ENCODE measurements around the gene CERS6.
"Not testable (repeated sequence)": the region's sequence is repeated elsewhere in the genome, so short reads cannot be mapped to it uniquely, and the experiment has no call there.

Gene CERS6, protein sequence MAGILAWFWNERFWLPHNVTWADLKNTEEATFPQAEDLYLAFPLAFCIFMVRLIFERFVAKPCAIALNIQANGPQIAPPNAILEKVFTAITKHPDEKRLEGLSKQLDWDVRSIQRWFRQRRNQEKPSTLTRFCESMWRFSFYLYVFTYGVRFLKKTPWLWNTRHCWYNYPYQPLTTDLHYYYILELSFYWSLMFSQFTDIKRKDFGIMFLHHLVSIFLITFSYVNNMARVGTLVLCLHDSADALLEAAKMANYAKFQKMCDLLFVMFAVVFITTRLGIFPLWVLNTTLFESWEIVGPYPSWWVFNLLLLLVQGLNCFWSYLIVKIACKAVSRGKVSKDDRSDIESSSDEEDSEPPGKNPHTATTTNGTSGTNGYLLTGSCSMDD

DNA sequence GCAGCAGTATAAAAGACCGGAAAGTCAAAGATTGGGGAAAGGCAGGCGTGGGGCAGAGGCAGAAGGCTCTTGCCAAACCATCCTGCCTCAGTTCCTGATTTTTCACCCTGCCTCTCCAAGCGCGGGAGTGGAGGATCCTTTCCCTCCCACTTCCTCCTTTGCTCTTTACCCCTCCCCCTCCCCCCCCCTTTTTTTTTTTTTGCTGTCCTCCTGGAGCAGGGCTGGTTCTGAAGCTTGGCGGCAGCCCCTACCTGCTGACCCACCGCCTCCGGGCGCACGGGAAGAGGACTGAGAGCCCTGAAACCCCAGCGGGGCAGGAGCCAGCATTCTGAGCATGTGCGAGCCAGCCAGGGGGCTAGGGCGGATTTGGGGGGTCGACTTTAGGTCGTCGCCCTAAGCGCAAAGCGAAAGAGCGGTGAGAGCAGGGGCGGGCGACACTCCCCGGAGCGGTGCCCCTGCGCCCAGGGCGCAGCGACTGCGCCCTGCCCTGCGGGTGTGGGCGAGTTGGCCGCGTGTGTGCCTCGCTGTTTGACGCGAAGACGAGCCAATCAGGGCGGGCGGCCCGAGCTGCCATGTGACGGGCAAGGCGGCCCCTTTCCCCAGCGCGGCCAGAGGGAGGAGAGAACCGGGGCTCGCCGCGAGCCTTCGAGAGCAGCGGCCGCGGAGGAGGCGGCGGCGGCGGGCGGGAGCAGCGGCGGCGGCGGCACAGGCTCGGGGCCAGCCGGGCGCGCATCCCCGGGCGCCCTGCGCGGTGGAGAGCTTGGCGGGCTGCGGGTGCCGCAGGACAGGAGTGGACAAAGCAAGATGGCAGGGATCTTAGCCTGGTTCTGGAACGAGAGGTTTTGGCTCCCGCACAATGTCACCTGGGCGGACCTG is at the start of gene CERS6:
CERS6 (plus strand) TSS at position 628 of the 876 bp plus-strand sequence; CDS start at position 805, 177 bp downstream.
- peak; percentile 79 for DNase-seq (ENCODE audit: low spot score)

DNA sequence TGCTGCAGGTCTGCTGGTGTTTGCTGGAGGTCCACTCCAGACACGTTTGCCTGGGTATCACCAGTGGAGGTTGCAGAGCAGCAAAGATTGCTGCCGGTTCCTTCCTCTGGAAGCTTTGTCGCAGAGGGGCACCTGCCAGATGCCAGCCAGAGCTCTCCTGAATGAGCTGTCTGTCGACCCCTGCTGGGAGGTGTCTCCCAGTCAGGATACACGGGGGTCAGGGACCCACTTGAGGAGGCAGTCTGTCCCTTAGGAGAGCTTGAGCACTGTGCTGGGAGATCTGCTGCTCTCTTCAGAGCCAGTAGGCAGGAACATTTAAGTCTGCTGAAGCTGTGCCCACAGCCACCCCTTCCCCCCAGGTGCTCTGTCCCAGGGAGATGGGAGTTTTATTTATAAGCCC is 43.8 kb upstream of the CERS6 start:
- not testable (repeated sequence) for DNase-seq (ENCODE audit: low spot score)

DNA sequence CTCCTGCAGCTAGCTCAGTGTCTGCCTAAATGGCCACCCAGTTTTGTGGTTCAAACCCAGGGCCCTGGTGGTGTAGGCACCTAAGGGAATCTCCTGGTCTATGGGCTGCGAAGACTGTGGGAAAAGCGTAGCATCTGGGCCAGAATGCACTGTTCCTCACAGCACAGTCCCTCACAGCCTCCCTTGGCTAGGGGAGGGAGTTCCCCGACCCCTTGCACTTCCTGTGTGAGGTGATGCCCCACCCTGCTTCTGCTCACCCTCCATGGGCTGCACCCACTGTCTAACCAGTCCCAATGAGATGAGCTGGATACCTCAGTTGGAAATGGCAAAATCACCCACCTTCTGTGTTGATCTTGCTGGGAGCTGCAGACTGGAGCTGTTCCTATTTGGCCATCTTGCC is 43.0 kb upstream of the CERS6 start:
- DNase-seq (ENCODE audit: low spot score) = not testable (repeated sequence)

DNA sequence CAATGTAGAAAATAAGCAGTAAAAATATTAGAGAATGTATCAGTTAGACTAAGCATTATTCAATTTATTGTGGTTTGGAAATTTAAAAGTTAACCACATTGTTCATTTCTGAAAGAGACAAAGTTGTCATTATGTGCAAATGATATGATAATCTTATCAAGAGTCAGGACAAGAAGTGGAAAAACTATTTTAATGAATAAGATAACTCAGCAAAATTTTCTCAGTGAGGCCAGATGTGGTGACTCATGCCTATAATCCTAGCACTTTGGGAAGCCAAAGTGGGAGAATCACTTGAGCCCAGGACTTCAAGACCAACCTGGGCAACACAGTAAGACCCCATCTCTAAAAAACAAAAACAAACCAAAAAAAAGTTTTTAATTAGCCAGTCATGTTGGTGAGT is 39.5 kb upstream of the CERS6 start:
- no peak for DNase-seq (ENCODE audit: low spot score)

DNA sequence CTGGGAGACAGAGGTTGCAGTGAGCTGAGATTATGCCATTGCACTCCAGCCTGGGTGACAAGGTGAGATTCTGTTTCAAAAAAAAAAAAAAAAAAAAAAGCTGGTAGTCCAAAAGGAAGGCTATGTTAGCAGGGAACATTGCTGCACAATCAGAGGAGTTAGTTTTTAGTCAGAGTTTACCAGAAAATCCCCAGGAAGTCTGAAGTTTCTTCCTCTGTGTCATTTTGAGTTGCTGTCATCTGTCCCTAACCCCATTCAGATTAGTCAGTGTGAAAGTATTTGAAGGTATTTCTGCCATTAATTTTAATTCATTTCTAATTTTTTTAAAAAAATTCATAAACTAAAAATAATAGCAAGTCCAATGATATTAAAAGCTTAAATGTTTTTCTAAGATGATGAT is 33.5 kb upstream of the CERS6 start:
- DNase-seq (ENCODE audit: low spot score) = no peak

DNA sequence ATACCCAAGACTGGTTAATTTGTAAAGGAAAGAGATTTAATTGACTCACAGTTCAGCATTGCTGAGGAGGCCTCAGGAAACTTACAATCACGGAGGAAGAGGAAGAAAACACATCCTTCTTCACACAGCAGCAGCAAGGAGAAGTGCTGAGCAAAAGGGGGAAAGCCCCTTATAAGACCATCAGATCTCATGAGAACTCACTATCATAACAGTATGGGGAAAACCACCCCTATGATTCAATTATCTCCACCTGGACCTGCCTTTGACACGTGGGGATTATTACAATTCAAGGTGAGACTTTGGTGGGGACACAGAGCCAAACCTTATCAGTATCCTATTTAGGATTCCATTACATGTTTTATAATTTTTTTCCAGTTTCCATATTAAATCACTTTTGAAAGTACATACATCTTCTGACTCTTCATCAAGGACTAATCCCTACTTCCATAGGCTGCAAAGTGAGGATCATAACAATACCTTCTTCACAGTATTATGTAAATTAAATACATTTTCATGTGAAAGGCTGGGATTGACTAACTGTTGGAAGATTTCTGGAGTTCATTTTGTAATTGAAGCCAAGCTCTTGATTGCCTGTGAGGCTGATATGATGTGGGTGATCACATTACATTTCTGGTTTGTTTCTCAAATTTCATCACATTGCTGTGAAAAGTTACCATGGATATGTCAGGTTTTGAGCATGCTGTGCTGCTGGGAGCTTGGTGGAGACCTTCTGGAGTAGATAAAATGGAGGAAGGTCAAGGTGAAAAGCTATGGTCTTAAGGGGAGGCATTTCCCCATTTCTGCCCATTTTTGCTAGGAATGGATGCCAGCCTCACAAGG is 31.7 kb upstream of the CERS6 start:
- DNase-seq (ENCODE audit: low spot score) = no peak

DNA sequence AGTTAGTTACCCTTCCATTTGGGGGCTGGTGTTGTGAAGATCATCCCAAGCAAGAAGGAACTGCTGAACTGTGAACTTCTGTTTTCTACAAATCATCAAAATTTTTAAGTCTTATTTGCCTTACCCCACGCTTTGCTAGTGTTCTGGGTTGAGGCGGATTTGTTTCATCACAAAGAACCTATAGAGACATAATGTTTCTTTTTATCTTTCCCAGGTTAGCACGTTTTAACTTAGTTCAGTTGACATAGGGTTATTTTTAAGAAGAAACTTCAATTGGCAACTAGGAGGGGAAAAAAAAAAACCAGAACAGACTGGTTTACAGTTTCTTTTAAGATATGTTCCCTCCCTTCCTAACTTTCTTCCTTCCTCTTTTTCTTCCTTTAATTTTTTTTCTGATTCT is 31.1 kb upstream of the CERS6 start:
- no peak for DNase-seq (ENCODE audit: low spot score)

DNA sequence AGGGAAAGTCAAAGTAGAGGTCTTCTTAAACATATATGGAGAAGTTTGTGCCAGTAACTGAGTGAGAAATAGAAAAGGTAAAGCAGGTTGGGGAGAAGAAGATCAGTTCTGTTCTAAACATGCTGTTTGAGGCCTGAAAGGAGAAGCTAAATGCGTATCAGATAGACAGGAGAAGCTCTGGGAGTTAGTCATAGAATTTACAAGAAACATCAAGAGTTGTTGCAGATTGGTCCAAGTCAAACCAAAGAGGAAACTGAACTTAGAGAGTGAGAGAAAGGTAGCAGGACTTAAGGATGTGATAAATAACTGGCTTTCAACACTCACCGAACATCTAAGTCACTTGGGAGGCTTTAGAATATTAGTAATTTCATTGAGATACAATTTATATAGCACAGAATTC is 29.2 kb upstream of the CERS6 start:
- DNase-seq (ENCODE audit: low spot score) = no peak

DNA sequence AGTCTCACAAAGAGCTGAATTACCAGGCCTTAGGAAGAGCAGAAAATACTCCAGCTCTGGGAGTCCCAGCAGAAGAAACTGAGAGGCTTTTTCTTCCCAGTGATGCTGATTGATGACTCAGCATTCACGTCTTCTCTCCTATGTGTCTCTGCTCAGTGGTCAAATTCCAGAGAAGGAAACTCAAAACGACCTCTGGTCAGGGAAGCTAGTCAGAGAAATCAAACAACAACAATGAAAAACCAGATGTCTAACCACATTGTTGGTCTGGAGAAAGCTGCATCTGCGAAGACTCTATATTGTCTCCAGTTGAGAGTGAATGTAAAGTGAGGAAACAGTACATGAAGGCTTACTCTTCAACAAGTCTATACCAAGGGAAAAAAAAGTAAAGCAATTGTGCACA is 28.6 kb upstream of the CERS6 start:
- DNase-seq (ENCODE audit: low spot score) = no peak

DNA sequence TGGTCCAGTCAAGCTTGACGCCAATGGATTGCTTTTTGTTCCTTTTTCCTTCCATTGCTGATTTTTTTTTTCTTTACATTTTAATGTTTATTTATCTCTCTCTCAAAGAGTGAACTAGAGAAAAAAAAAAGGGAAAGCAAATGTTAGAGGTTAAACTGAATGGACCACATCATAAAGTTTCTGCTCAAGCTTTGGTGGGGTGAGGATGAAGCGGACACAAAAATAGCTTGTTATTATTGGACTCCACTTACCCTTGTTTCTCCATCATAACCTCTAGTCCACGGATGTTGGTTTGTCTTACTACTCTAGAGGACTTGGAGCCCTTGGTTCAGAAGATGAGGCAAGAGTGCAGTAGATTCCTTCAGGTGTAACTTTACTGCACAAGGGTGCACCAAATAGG is 27.6 kb upstream of the CERS6 start:
- no peak for DNase-seq (ENCODE audit: low spot score)

DNA sequence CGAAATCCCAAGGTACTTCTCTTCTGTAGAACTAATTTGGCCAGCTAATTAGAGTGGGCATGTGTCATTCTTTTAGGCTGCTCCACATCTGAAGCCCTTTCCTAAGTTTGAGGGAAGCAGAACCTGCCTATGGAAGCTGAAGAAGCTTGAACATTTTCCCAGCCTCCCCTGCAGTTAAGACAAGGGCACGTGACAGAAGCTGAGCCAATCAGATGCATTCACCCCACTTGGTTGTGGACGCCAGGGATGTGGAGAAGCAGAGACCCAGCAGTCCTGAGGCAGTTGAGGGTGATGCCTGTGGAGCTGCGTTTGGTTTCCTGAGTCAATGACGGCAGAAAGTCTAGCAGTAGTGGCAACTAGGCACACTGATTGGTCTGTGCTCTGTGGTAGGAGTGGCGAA is 26.1 kb upstream of the CERS6 start:
- no peak for DNase-seq (ENCODE audit: low spot score)

DNA sequence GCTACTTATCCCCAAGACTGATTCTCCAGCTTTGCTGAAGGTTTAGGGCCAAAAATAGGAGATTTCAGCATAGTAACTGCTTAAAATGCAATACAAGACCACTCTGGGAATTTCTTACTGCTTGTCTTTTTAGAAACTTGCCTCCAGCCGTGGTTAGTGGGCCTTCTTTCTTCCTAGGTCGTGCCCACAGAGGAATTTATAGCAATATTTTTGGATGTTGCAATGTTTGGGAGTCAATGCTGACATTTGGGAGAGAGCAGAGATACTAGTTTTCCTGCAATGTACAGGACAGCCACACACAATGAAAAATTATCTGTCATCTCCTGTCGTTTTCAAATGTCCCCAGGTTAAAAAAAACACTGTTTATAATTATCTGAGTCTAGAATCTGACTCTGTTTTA is 25.6 kb upstream of the CERS6 start:
- DNase-seq (ENCODE audit: low spot score) = no peak

DNA sequence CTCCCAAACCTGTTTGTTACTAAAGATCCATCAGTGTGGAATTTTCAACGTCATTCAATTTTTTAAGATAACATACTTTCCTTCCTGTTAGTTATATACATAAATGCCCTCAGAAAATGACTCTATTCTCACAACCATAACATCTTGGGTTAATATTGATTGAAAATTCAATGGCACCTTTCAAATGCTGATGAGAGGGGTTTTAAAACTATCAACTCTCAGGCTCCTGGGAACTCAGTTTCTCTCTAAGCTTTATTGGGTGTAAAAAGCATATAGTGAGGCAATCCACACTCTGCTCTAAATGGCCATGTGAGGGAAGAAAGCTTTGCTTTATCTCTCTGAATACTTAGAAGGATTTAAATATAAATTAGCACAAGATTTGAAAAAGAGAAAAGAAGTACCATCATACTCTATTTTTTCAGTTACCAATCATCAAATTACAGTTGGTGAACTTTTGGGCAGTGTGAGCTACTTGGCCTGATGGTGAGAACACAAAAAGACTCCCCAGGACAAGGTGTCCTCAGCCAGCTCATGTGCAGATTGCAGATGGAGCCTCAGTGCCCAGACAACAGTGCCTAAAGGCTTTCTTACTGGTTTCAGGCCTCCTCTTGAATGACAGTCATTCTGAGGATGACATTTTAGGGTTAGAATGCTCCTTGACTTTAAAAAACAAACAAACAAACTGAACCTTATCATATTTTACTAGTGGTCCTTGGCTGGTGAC is 24.6 kb upstream of the CERS6 start:
- DNase-seq (ENCODE audit: low spot score) = no peak

DNA sequence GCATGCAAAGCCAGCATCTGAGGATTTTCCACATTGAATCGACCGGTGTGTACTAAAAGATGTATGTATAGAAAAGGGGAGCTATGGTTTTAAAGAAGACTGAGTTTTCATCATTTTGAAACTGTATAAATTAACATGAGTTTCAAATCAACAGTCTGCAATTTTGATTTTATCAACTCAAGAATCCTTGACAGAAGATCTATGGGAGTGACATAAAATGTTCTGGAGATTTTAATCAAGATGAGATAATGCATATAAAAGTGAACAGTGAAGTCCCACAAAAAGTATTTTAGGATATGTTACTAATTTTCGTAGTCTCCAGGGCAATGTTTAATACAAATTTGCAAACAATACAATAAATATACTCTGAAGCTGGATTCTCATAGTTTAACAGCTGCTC is 24.0 kb upstream of the CERS6 start:
- no peak for DNase-seq (ENCODE audit: low spot score)

DNA sequence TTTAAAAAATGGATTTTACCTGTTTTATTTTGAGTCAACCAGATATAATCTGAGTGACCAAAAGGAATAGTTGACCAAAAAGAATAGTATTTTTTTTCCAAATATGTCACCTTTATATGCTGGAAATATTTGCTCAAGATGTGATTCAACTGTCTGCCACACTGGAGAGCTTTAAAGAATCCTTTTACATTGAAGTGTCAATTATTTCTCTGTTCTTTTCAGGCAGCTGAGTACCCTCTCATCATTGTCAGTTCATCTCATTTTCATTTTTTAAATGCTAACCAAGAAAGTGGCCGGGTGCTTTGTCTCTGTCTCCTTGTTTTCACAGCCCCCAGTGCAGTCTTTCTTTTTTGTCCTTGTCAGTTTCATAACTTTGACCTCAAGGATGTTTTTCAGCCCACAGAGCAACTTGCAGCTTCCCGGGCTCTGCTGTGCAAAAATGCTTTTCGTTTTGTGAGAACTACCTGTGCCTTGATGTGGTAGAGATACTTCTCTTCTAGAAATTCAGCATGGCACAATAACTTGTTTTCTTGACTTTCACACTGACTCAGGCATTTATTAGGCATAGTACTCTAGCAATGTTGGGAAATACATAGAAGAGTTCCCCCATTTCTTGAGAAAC is 23.4 kb upstream of the CERS6 start:
- no peak for DNase-seq (ENCODE audit: low spot score)

DNA sequence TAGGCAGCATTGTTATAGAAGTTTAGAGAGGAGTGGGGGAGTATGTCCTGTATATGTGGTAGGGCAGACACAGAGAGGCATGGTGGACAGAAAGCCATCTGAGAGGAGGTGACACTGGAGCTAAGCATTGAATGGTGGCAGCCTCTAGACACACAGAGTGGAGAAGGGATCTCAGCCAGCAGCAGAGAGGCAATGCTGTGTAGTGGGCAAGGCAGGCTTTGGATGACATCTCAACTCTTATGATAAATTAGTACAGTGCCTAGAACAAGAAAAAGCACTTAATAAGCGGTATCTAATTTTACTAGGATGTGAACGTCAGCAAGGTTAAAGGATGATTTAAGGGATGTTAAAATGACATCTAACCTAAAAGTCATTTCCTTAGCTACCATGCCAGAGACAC is 22.5 kb upstream of the CERS6 start:
- no peak for DNase-seq (ENCODE audit: low spot score)

DNA sequence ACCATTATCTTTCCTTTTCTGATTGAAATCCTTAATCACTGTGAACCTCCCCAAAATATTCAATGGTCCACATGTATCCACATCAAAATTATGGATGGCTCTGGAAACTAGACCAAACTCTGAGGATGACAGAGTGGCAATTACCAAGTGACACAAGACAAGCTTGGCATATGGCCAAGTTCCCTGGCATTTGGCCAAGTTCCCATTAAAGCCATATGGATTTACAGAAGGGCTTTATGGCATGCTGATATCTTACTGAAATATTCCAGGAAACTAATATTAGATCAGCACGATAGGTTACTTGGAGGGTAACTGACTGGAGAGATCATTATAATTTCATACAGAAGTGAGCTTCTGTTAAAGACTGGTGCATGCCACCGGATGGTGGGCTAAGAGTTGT is 21.9 kb upstream of the CERS6 start:
- no peak for DNase-seq (ENCODE audit: low spot score)

DNA sequence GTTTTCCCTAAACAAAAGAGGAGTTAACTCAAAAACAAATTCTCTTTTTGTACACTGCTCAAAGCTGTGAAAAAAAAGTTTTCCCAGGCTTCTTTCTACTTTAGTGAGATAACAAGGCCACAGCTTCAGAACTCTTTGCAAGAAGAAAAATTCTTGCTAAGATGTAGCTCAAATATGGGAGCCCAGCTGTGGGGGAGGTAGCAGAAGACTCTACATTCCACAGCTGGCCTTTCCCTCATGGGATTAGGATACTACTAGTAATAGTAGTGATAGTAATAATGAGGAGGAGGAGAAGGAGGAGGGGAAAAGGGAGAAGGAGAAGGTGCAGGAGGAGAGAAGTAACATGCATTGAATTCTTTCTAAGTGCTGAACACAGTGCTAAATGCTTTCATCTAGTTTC is 19.2 kb upstream of the CERS6 start:
- DNase-seq (ENCODE audit: low spot score) = no peak

DNA sequence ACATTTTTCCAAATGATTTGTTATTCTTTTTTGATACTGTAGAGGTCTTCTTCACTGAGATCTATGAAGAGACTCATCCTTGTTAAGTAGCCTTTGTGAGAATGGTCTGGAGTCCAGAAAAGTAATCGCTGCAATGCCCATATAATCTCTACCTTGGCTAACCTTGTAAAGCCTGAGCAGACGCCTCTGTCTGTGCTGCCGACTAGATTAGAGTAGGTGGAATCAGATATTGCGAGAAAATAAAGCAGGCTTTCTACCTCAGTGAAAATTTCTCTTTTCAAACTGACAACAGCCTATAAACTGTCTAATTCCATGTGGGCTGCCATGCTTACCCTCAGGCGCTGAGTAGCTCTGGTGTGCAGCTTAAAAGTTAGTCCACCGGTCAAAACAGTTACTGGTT is 17.5 kb upstream of the CERS6 start:
- DNase-seq (ENCODE audit: low spot score) = no peak

DNA sequence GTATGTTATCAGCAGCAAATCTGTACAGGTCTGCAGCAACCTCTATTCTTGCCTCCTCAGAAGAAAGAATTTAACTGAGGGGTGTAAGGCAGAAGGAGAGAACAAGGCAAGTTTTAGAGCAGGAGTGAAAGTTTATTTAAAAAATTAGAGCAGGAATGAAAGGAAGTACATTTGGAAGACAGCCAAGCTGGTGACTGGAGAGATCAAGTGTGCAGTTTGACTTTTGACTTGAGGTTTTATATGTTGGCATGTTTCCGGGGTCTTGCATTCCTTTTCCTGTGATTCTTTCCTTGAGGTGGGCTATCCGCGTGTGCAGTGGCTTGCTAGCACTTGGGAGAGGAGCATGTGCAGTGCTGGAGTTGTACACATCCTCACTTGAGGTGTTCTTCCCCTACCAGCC is 16.5 kb upstream of the CERS6 start:
- no peak for DNase-seq (ENCODE audit: low spot score)

DNA sequence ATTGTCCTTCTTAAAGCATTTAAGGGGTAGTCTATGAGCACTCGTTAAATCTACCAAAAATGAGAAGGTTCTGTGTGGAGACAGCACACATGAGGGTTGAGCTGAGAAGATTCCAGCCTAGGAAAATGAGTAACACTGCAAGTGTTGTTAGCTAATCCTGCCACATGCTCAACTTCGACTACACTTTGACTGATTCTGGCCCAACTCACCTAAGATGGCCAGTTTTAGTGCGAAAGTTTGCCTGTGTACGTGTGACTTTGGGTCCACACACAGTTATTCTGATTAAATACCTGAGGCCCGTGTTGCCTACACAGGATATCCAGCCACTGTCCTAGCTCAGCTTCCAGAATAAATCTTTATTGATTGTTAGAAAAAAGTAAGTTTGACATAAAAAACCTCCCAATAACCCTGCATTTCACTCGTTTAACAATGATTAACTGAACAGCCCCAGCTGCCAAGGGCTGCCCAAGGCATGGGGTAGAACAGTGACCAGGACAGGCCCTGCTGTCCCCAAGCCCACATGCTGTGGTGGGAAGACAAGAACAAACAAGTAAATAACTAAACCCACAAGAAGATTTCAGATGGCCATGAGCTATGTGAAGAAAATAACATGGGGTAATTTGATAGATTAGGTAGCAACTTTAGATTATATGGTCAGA is 14.7 kb upstream of the CERS6 start:
- no peak for DNase-seq (ENCODE audit: low spot score)
